ENCODE results near the gene KRTAP7-1.

Gene KRTAP7-1

GRCh38 chr21:30829659-30830058 is at the start of gene KRTAP7-1:
TSS of gene KRTAP7-1 (minus strand) at chr21:30829759. CDS start at chr21:30829698, 61 bp downstream.
- DNase-seq (ENCODE audit: low read depth) = no peak
- TF ChIP-seq CTCF (IDR thresholded peaks at IDR 0.05; ENCODE audit: low read depth, low read length) (no peak), POLR2A (IDR thresholded peaks at IDR 0.05; ENCODE audit: extremely low read depth, insufficient read length) (no peak), MYC (IDR thresholded peaks at IDR 0.05; ENCODE audit: low read depth, low read length) (no peak), MAX (IDR thresholded peaks at IDR 0.05; ENCODE audit: low read depth, low read length) (no peak)

GRCh38 chr21:30874526-30874925 is 45.0 kb upstream of the KRTAP7-1 start:
- TF ChIP-seq POLR2A (IDR thresholded peaks at IDR 0.05; ENCODE audit: extremely low read depth, insufficient read length) (no peak), CTCF (IDR thresholded peaks at IDR 0.05; ENCODE audit: low read depth, low read length) (no peak), MAX (IDR thresholded peaks at IDR 0.05; ENCODE audit: low read depth, low read length) (no peak), MYC (IDR thresholded peaks at IDR 0.05; ENCODE audit: low read depth, low read length) (no peak)
- no peak for DNase-seq (ENCODE audit: low read depth)
- no peak overlapping the region for H3K4me3 ChIP-seq (ENCODE audit: low read depth, low read length)

More at GRCh38 chr21:30829659-30830058, at the start of gene KRTAP7-1:
- H3K4me3 ChIP-seq (ENCODE audit: low read depth, low read length) = no peak within 1 kb of the TSS

GRCh38 chr21:30847627-30848500 is 18.3 kb upstream of the KRTAP7-1 start:
- H3K4me3 ChIP-seq (ENCODE audit: low read depth, low read length) = no peak overlapping the region
- no peak for DNase-seq (ENCODE audit: low read depth)
- TF ChIP-seq POLR2A (IDR thresholded peaks at IDR 0.05; ENCODE audit: extremely low read depth, insufficient read length) (no peak), CTCF (IDR thresholded peaks at IDR 0.05; ENCODE audit: low read depth, low read length) (no peak), MYC (IDR thresholded peaks at IDR 0.05; ENCODE audit: low read depth, low read length) (no peak), MAX (IDR thresholded peaks at IDR 0.05; ENCODE audit: low read depth, low read length) (no peak)

- no peak for DNase-seq (ENCODE audit: low read depth)
- TF ChIP-seq MAX (IDR thresholded peaks at IDR 0.05; ENCODE audit: low read depth, low read length) (no peak), POLR2A (IDR thresholded peaks at IDR 0.05; ENCODE audit: extremely low read depth, insufficient read length) (no peak), CTCF (IDR thresholded peaks at IDR 0.05; ENCODE audit: low read depth, low read length) (no peak), MYC (IDR thresholded peaks at IDR 0.05; ENCODE audit: low read depth, low read length) (no peak)
- no peak overlapping the region for H3K4me3 ChIP-seq (ENCODE audit: low read depth, low read length)
Measured at GRCh38 chr21:30842990-30843389, 13.4 kb upstream of the KRTAP7-1 start.

- TF ChIP-seq CTCF (IDR thresholded peaks at IDR 0.05; ENCODE audit: low read depth, low read length) = peak; percentile 56
- TF ChIP-seq MAX (IDR thresholded peaks at IDR 0.05; ENCODE audit: low read depth, low read length) = no peak
- no peak overlapping the region for H3K4me3 ChIP-seq (ENCODE audit: low read depth, low read length)
- DNase-seq (ENCODE audit: low read depth) = peak; percentile 53
Measured at GRCh38 chr21:30839304-30839703, 9.7 kb upstream of the KRTAP7-1 start.

All from NB4 (cell line).